NCI-H748 (cell line): ENCODE results near the gene PLB1.

Source experiments
- DNase-seq: peaks from one replicate; lab custom pipeline; 2025; ENCODE audit not compliant: unreplicated experiment; lab: John Stamatoyannopoulos, UW

The PLB1 gene

DNA sequence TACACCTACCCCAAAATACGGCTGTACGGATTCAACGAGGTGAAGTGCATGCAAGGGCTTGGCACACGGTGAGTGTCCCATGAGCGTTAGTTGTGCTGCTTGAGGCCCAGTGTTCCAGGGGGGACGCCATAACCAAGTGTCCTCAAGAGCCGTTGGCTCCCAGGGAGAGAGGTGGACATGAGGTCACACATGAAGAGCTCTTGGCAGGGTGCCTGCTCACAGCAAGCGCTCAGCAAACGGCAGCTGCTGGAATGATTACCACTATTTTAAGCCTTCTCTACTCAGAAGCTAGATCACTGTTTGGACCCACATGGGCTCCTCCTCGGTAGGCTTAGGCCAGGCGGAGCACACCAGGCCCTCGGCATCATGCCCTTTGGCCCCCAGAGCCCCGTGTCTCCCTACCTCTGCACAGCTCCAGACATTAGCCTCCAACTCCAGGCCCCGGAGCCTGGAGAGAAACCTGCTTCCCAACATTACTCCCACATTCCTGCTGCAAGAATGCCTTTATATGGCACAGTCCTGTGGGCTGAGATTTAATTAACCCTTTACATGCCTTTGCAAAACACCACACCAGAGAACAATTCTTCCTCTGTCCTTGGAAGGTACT is 187.3 kb downstream of the PLB1 start:
- DNase-seq = peak; percentile 60

DNA sequence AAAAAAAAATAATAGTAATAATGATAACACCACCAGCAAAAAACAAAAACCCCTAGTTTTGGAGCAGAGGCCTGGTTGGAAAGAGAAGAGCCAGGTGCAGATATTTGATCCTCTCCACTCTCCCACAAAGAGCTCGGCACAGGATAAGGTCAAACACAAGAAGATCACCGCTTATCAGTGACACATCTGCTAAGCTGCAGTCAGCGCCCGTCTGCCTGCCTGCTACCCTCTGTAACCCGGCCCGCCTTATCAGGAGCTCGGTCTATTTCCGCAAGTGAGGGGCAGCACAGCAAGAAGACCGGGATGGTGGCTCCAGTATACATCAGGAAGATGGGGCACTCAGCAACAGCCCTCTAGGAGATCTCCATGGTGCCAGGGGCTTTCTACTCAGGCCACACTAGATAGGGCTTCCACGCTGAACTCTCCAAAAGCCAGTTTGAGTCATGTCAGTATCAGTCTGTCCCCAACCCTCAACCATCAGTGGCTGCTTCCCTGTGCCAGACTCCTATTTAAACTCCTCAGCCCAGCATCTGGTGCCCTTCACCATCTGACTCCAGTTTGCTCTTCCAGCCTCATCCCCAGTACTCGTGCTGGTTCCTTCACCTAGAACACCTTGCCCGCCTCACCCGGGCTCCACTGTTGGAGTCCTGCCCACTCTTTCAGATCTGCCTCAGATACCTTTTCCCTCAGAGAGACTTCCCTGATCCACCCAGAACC is 188.4 kb downstream of the PLB1 start:
- no peak for DNase-seq

GRCh38 chr2:28687171-28687570 is 191.3 kb downstream of the PLB1 start:
- DNase-seq = no peak

DNA sequence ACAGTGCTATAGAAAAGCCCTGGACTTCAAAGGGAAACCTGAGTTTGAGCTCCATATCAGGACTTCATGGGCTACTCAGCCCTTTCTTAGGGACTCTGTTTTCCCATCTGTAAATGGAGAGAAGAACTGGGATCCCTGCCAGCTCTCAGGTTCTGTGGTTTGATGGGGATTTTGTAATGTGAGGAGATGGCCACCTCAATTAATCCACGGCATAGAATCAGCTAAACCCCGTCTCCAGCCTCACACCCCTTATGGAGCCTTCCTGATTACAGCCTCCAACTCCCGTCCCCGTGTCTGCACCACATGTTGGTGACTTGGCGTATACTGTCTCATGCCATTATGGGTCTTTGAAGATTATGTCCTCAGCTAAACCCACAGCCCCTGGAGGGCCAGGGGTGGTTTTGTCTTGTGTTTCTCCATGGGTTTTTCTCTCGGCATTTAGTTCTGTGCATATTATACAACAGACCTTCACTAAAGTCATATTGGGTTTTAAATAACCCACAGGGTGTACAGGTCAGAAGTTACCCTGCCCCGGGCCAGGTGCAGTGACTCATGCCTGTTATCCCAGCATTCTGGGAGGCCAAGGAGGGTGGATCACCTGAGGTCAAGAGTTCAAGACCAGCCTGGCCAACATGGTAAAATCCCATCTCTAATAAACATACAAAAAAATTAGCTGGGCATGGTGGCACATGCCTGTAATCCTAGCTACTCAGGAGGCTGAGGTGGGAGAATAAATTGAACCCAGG is 192.0 kb downstream of the PLB1 start:
- DNase-seq = no peak

GRCh38 chr2:28688818-28689217 is 193.0 kb downstream of the PLB1 start:
- no peak for DNase-seq

GRCh38 chr2:28689771-28690170 is 193.9 kb downstream of the PLB1 start:
- no peak for DNase-seq

- no peak for DNase-seq
These were observed 196.6 kb downstream of the PLB1 start for GRCh38 chr2:28692411-28692810.

DNA sequence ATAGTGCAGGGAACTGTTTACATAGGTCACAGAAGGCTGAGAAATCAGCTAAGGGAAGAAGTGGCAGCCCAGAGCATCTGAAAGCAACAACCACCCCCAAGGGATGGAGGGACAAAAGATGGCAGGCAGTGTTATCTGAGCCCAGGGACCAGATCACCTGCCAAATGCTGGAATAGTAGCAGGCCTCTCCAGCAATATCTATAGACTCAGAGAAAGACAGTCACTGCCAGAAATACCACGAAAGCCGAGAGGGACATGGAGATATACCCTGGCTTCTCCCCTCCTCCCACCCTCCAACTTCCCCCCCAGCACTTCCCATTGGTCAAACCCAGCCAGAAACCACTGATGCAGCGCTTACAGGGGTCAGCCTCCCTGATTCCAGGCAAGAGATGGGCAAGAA is 197.4 kb downstream of the PLB1 start:
- no peak for DNase-seq
